IMR-90 (cell line): ENCODE results near the gene ZSCAN31. TPM values are rescaled to one million over a fixed set of nuclear protein-coding genes. Genes with fewer than 3 reads are reported as not detected.

ENCODE experiments used
- ATAC-seq: fragments of 200-7000 bp; cut with Tn5 transposase; 2 replicates; pipeline ENCODE4 v1.9.1; 2020; ENCODE audit warnings: low read depth, mild to moderate bottlenecking, moderate library complexity
- BruUV-seq: library from RNA; stranded (reverse); fragments of 400-500 nt; replicated peaks from 2 replicates; lab custom pipeline; 2021; lab: Mats Ljungman, UMichigan
- CTCF ChIA-PET: fragments of 300-600 bp; formaldehyde crosslinking; extraction: SDS; loops from one replicate; lab custom pipeline; 2021; ENCODE audit warnings: antibody characterized with exemption; lab: Yijun Ruan, JAX
- POLR2A ChIA-PET: fragments of 300-600 bp; sonication (Branson Sonifier 250); formaldehyde crosslinking; loops from one replicate; lab custom pipeline; 2022; ENCODE audit warnings: antibody characterized with exemption; ENCODE audit not compliant: unreplicated experiment; lab: Charles Lee
- DNase-seq: peaks from one replicate; pipeline ENCODE4 v3.0.0; 2013
- H2AFZ ChIP-seq: replicated peaks from 2 replicates; pipeline ENCODE3; 2013; ENCODE audit warnings: low read length, mild to moderate bottlenecking; ENCODE audit not compliant: poor library complexity
- H2AK5ac ChIP-seq: 2 replicates; pipeline ENCODE4 v1.6.1; 2013; ENCODE audit warnings: low read depth, low read length, inconsistent platforms
- H2AK9ac ChIP-seq: replicated peaks from 2 replicates; pipeline ENCODE3; 2013; ENCODE audit warnings: mild to moderate bottlenecking, low read depth, low read length, moderate library complexity; ENCODE audit not compliant: poor library complexity
- H2BK120ac ChIP-seq: 2 replicates; pipeline ENCODE4 v1.6.1; 2013; ENCODE audit warnings: low read depth, low read length, inconsistent platforms
- H2BK15ac ChIP-seq: 3 replicates; pipeline ENCODE4 v1.6.1; 2013; ENCODE audit warnings: low read depth, low read length, inconsistent platforms
- H2BK20ac ChIP-seq: 2 replicates; pipeline ENCODE4 v1.6.1; 2013; ENCODE audit warnings: low read depth, mild to moderate bottlenecking, inconsistent platforms, low read length, moderate library complexity
- H2BK5ac ChIP-seq: 2 replicates; pipeline ENCODE4 v1.6.1; 2013; ENCODE audit warnings: mild to moderate bottlenecking, low read depth, low read length, inconsistent platforms; ENCODE audit not compliant: poor library complexity, severe bottlenecking
- H3K14ac ChIP-seq: replicated peaks from 2 replicates; pipeline ENCODE4 v1.6.1; 2013; ENCODE audit warnings: low read depth, low read length, inconsistent platforms
- H3K18ac ChIP-seq: 2 replicates; pipeline ENCODE4 v1.6.1; 2013; ENCODE audit warnings: low read depth, low read length, control low read depth
- H3K23ac ChIP-seq: 2 replicates; pipeline ENCODE4 v1.6.1; 2013; ENCODE audit warnings: low read depth, low read length, inconsistent platforms
- H3K27ac ChIP-seq: 2 replicates; pipeline ENCODE4 v1.5.1; 2013; ENCODE audit warnings: mild to moderate bottlenecking, control low read depth, low read length; ENCODE audit not compliant: insufficient read depth
- H3K27me3 ChIP-seq: 2 replicates; pipeline ENCODE4 v1.6.1; 2013; ENCODE audit warnings: low read length; ENCODE audit not compliant: control insufficient read depth, insufficient read depth
- H3K36me3 ChIP-seq: 2 replicates; pipeline ENCODE4 v1.6.1; 2013; ENCODE audit warnings: low read length, mixed read lengths; ENCODE audit not compliant: control insufficient read depth, insufficient read depth
- H3K4ac ChIP-seq: 2 replicates; pipeline ENCODE4 v1.6.1; 2013; ENCODE audit warnings: low read depth, low read length, inconsistent platforms
- H3K4me1 ChIP-seq: 2 replicates; pipeline ENCODE4 v1.6.1; 2013; ENCODE audit warnings: low read length, mixed read lengths; ENCODE audit not compliant: control insufficient read depth, insufficient read depth
- H3K4me2 ChIP-seq: 2 replicates; pipeline ENCODE4 v1.6.1; 2013; ENCODE audit warnings: low read depth, mild to moderate bottlenecking, control low read depth, low read length, moderate library complexity
- H3K4me3 ChIP-seq: 2 replicates; pipeline ENCODE4 v1.5.1; 2013; ENCODE audit warnings: low read depth, mild to moderate bottlenecking, control low read depth, low read length, moderate library complexity; ENCODE audit not compliant: insufficient read depth
- H3K56ac ChIP-seq: 2 replicates; pipeline ENCODE4 v1.6.1; 2013; ENCODE audit warnings: low read length, inconsistent platforms; ENCODE audit not compliant: insufficient read depth; ENCODE audit errors: extremely low read depth
- H3K79me1 ChIP-seq, 2 experiments: 2 replicates each; pipeline ENCODE4 v1.6.1; 2013; ENCODE audit warnings: low read length in 2 of 2, inconsistent platforms in 1 of 2, low read depth in 1 of 2
- H3K9ac ChIP-seq: 2 replicates; pipeline ENCODE4 v1.6.1; 2013; ENCODE audit warnings: low read depth, low read length, control low read depth
- H3K9me1 ChIP-seq: 2 replicates; pipeline ENCODE4 v1.6.1; 2013; ENCODE audit warnings: low read length, inconsistent platforms; ENCODE audit not compliant: insufficient read depth
- H3K9me3 ChIP-seq: 2 replicates; pipeline ENCODE4 v1.6.1; 2013; ENCODE audit warnings: low read length; ENCODE audit not compliant: control insufficient read depth, insufficient read depth
- H4K20me1 ChIP-seq: 2 replicates; pipeline ENCODE4 v1.6.1; 2013; ENCODE audit warnings: low read length, inconsistent platforms; ENCODE audit not compliant: insufficient read depth
- H4K5ac ChIP-seq: 2 replicates; pipeline ENCODE4 v1.6.1; 2013; ENCODE audit warnings: mild to moderate bottlenecking, low read depth, low read length, control low read depth
- H4K8ac ChIP-seq, 2 experiments: 2 replicates each; pipeline ENCODE4 v1.6.1; 2013; ENCODE audit warnings: low read depth in 2 of 2, low read length in 2 of 2, control low read depth in 1 of 2, inconsistent platforms in 1 of 2
- H4K91ac ChIP-seq: 2 replicates; pipeline ENCODE4 v1.6.1; 2013; ENCODE audit warnings: low read depth, low read length, inconsistent platforms; ENCODE audit not compliant: insufficient read depth
- BHLHE40 ChIP-seq: fragments of 150-350 bp; IDR thresholded peaks from 2 replicates; pipeline ENCODE4 v1.6.1; 2016; ENCODE audit warnings: mild to moderate bottlenecking, low read depth, low read length
- CEBPB ChIP-seq: IDR thresholded peaks from 2 replicates; pipeline ENCODE4 v1.6.1; 2012; ENCODE audit warnings: low read depth, low read length, improper control_type of control experiment
- CHD1 ChIP-seq: IDR thresholded peaks from 2 replicates; pipeline ENCODE4 v1.6.1; 2012; ENCODE audit warnings: low read depth, low read length, improper control_type of control experiment
- ELK1 ChIP-seq: fragments of 150-350 bp; IDR thresholded peaks from 2 replicates; pipeline ENCODE4 v1.6.1; 2016; ENCODE audit warnings: low read depth, mild to moderate bottlenecking, low read length, moderate library complexity, borderline replicate concordance
- MAFK ChIP-seq: IDR thresholded peaks from 2 replicates; pipeline ENCODE4 v1.6.1; 2012; ENCODE audit warnings: low read depth, low read length, improper control_type of control experiment
- MXI1 ChIP-seq: IDR thresholded peaks from 2 replicates; pipeline ENCODE4 v1.6.1; 2012; ENCODE audit warnings: low read depth, mild to moderate bottlenecking, low read length, moderate library complexity, borderline replicate concordance
- RFX5 ChIP-seq: IDR thresholded peaks from 2 replicates; pipeline ENCODE4 v1.8.0; 2012; ENCODE audit warnings: low read depth, mild to moderate bottlenecking, low read length, moderate library complexity
- WGBS, 2 experiments: methylation state at CpG; one replicate each; pipeline versions ENCODE4 v1.1.5 to v1.1.7; 2013; ENCODE audit warnings: missing lambda C conversion rate in 2 of 2; ENCODE audit not compliant: insufficient read length in 1 of 2; ENCODE audit errors: extremely low coverage in 2 of 2; 5-methylcytosine and 5-hydroxymethylcytosine counted together
- dilution Hi-C: fragments of 300-500 bp; cut with HindIII; formaldehyde crosslinking; loops from one replicate; pipeline ENCODE4 v1.14.3; 2018; ENCODE audit warnings: low sequenced_read_pairs; ENCODE audit not compliant: unreplicated experiment
- in situ Hi-C: fragments of 300-500 bp; cut with MboI; formaldehyde crosslinking; loops from 3 replicates; pipeline ENCODE4 v1.14.3; 2019; ENCODE audit warnings: low sequenced_read_pairs, inconsistent platforms, mixed read lengths
- intact Hi-C: fragments of 100-400 bp; cut with micrococcal nuclease; formaldehyde crosslinking; loops from 2 replicates; pipeline ENCODE4 v1.10.0; 2022
- polyA plus RNA-seq, 3 experiments: library from polyadenylated mRNA; depleted of rRNA; stranded (reverse); fragments of >200 nt; gene quantifications; 2 replicates each; pipeline ENCODE4 v1.2.3, GENCODE V29; 2012; ENCODE audit warnings: low replicate concordance in 1 of 3
- total RNA-seq: library from RNA; depleted of rRNA; stranded (reverse); fragments of >200 nt; gene quantifications from 2 replicates; pipeline ENCODE4 v1.2.3, GENCODE V29; 2012
- TF ChIP-seq, protein P1 (sequence below): fragments of 150-350 bp; IDR thresholded peaks from 2 replicates; pipeline ENCODE4 v1.6.1; 2017; ENCODE audit warnings: mild to moderate bottlenecking, antibody characterized with exemption, low read length, low read depth

Gene ZSCAN31
- total and polyA plus RNA-seq, 2 of the 4 experiments (the other 2 are of a cell fraction), result 1.4 to 4.7 TPM

DNA sequence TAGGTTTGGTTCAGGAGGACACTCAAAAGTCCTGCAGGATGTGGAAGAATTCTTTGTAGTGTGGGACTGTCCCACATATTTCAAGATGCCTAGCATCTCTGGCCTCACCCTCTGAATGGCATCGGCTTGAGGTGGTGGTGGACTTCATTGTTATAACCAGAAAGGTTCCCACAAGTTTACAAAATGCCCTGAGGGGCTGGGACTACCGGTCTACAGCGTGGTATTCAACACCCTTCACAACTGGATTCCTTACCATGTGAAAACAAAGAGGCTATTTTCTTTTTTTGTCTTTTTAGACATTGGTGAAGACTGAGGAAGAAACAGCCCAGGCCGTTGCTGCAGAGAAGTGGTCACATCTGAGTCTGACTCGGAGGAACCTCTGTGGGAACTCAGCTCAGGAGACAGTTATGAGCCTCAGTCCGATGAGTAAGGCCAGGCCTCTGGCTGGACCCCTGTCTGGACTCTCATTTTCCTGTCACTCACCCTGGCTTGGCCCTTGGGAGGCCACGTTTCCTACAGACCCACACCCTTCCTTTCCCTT lies 39.4 kb downstream of the ZSCAN31 start:
- no peak overlapping the region for H3K56ac ChIP-seq
- DNase-seq (no peak), ATAC-seq (no peak)
- in situ Hi-C loops (no loop called here), intact Hi-C loops (no loop called here), dilution Hi-C loops (no loop called here)
- H3K79me1 ChIP-seq, result no peaks in the 10 kb centered on the region
- no peak overlapping the region for H3K18ac ChIP-seq
- no peak overlapping the region for H2BK15ac ChIP-seq
- H2BK20ac ChIP-seq, result no peak overlapping the region
- H4K5ac ChIP-seq, result no peak overlapping the region
- no peaks in the 10 kb centered on the region for H3K9me3 ChIP-seq
- no peak overlapping the region for H2AFZ ChIP-seq
- ChIA-PET POLR2A (no interaction called here), CTCF (no interaction called here)
- H2AK9ac ChIP-seq, result no peak overlapping the region
- H2AK5ac ChIP-seq, result no peak overlapping the region
- H2BK5ac ChIP-seq, result no peak overlapping the region
- no peak for TF ChIP-seq BHLHE40
- TF ChIP-seq RFX5, result no peak
- TF ChIP-seq MAFK, result no peak
- no peak for TF ChIP-seq MXI1
- no peak for TF ChIP-seq CEBPB
- TF ChIP-seq, protein P1, sequence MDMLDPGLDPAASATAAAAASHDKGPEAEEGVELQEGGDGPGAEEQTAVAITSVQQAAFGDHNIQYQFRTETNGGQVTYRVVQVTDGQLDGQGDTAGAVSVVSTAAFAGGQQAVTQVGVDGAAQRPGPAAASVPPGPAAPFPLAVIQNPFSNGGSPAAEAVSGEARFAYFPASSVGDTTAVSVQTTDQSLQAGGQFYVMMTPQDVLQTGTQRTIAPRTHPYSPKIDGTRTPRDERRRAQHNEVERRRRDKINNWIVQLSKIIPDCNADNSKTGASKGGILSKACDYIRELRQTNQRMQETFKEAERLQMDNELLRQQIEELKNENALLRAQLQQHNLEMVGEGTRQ, result no peak
- TF ChIP-seq CHD1, result no peak
- TF ChIP-seq ELK1, result no peak
- H3K23ac ChIP-seq, result no peak overlapping the region
- peaks cover 7% of the 10 kb centered on the region for H3K36me3 ChIP-seq
- no peak overlapping the region for H3K4me3 ChIP-seq
- H3K4me2 ChIP-seq, result no peak overlapping the region
- no peak overlapping the region for H3K27ac ChIP-seq
- H3K4me1 ChIP-seq, result no peaks in the 10 kb centered on the region
- no peak overlapping the region for H4K91ac ChIP-seq
- no peaks in the 10 kb centered on the region for H3K9me1 ChIP-seq
- H2BK120ac ChIP-seq, result no peak overlapping the region
- H3K9ac ChIP-seq, result no peak overlapping the region
- no peaks in the 10 kb centered on the region for H3K27me3 ChIP-seq
- no TSS peak for BruUV-seq
- H4K8ac ChIP-seq, result no peak overlapping the region
- no peaks in the 10 kb centered on the region for H4K20me1 ChIP-seq
- 100% methylated on average over 2 of the region's 7 CpGs; no CpG with 5 or more reads in 1 of the 2 experiments for WGBS, 2 experiments
- no peak overlapping the region for H3K14ac ChIP-seq
- H3K4ac ChIP-seq, result no peak overlapping the region
